Measurements from ENCODE around the gene KIF25. TPM values are rescaled to one million over a fixed set of nuclear protein-coding genes. Genes with fewer than 3 reads are reported as not detected.

The KIF25 gene
- total RNA-seq, 5 donors from 2014 or later (not counting 1 experiment from before 2014, with no cell fraction given), result not detected

- H3K9me3 Mint-ChIP-seq, result no peaks in the 10 kb centered on the region
- no peaks in the 10 kb centered on the region for H3K27me3 ChIP-seq (replicated peaks in 1 of 2; ENCODE audit: control insufficient read depth in 2 of 2, extremely low read depth in 1 of 2, insufficient read depth in 2 of 2, low read length in 1 of 2)
- ATAC-seq (replicated peaks in 1 of 4), result no peak
- ChIA-PET CTCF (no interaction called here), POLR2A (no interaction called here)
- H3K36me3 Mint-ChIP-seq, result peaks cover 9% of the 10 kb centered on the region
- H3K4me3 ChIP-seq (ENCODE audit: control insufficient read depth in 1 of 2, extremely low read depth in 1 of 2, low read length in 1 of 2), result no peak overlapping the region
- H3K4me1 Mint-ChIP-seq, result peaks cover 0 to 8% (median 0%) of the 10 kb centered on the region in 3 donors
- no peaks in the 10 kb centered on the region for H3K27me3 Mint-ChIP-seq
- H3K36me3 ChIP-seq (ENCODE audit: control insufficient read depth in 2 of 2, extremely low read depth in 1 of 2, insufficient read depth in 1 of 2, low read length in 1 of 2), result no peaks in the 10 kb centered on the region
- H3K27ac ChIP-seq (ENCODE audit: low read length), result no peak overlapping the region
- no peak overlapping the region for H3K27ac Mint-ChIP-seq
- H3K4me1 ChIP-seq (ENCODE audit: control insufficient read depth in 1 of 2, extremely low read depth in 1 of 2, insufficient read depth in 2 of 2, low read length in 2 of 2), result no peaks in the 10 kb centered on the region
- WGBS (ENCODE audit: insufficient coverage), result 89% methylated on average over 7 of the region's 8 CpGs
- no peak for DNase-seq
- no peak overlapping the region for H3K4me3 Mint-ChIP-seq
- no peaks in the 10 kb centered on the region for H3K9me3 ChIP-seq
Observed at GRCh38 chr6:167963589-167964057, 33.8 kb upstream of the KIF25 start.

GRCh38 chr6:167965592-167966539 lies 31.6 kb upstream of the KIF25 start:
- Mint-ChIP-seq H3K4me1 (peaks cover 0 to 8% (median 0%) of the 10 kb centered on the region in 3 donors), H3K27me3 (no peaks in the 10 kb centered on the region), H3K9me3 (no peaks in the 10 kb centered on the region), H3K4me3 (no peak overlapping the region), H3K27ac (no peak overlapping the region), H3K36me3 (peaks cover 9% of the 10 kb centered on the region)
- WGBS (ENCODE audit: insufficient coverage), result 90% methylated on average over 4 of the region's 39 CpGs
- H3K4me3 ChIP-seq (ENCODE audit: control insufficient read depth in 1 of 2, extremely low read depth in 1 of 2, low read length in 1 of 2), result no peak overlapping the region
- no peaks in the 10 kb centered on the region for H3K9me3 ChIP-seq
- no peaks in the 10 kb centered on the region for H3K36me3 ChIP-seq (ENCODE audit: control insufficient read depth in 2 of 2, extremely low read depth in 1 of 2, insufficient read depth in 1 of 2, low read length in 1 of 2)
- H3K4me1 ChIP-seq (ENCODE audit: control insufficient read depth in 1 of 2, extremely low read depth in 1 of 2, insufficient read depth in 2 of 2, low read length in 2 of 2), result no peaks in the 10 kb centered on the region
- CTCF ChIA-PET, result interaction anchor here in 1 of 2 donors (0.5 kb wide), 1 partner anchor 106 kb away, joined by 6 read pairs; no protein-coding TSS in a partner anchor
- H3K27ac ChIP-seq (ENCODE audit: low read length), result no peak overlapping the region
- POLR2A ChIA-PET, result no interaction called here
- no peaks in the 10 kb centered on the region for H3K27me3 ChIP-seq (replicated peaks in 1 of 2; ENCODE audit: control insufficient read depth in 2 of 2, extremely low read depth in 1 of 2, insufficient read depth in 2 of 2, low read length in 1 of 2)
- DNase-seq (no peak), ATAC-seq (replicated peaks in 1 of 4) (no peak)

- POLR2A ChIA-PET, result no interaction called here
Observed at GRCh38 chr6:167966540-167966905, 30.9 kb upstream of the KIF25 start.

GRCh38 chr6:167968091-167968490 lies 29.4 kb upstream of the KIF25 start:
- ChIA-PET CTCF (no interaction called here), POLR2A (no interaction called here)
- Histone ChIP-seq H3K36me3 (ENCODE audit: control insufficient read depth in 2 of 2, extremely low read depth in 1 of 2, insufficient read depth in 1 of 2, low read length in 1 of 2) (no peaks in the 10 kb centered on the region), H3K27me3 (replicated peaks in 1 of 2; ENCODE audit: control insufficient read depth in 2 of 2, extremely low read depth in 1 of 2, insufficient read depth in 2 of 2, low read length in 1 of 2) (no peaks in the 10 kb centered on the region), H3K9me3 (no peaks in the 10 kb centered on the region), H3K4me3 (ENCODE audit: control insufficient read depth in 1 of 2, extremely low read depth in 1 of 2, low read length in 1 of 2) (no peak overlapping the region), H3K27ac (ENCODE audit: low read length) (no peak overlapping the region), H3K4me1 (ENCODE audit: control insufficient read depth in 1 of 2, extremely low read depth in 1 of 2, insufficient read depth in 2 of 2, low read length in 2 of 2) (no peaks in the 10 kb centered on the region)
- no peaks in the 10 kb centered on the region for H3K9me3 Mint-ChIP-seq
- H3K4me3 Mint-ChIP-seq, result no peak overlapping the region
- peaks cover 7% of the 10 kb centered on the region for H3K36me3 Mint-ChIP-seq
- H3K27ac Mint-ChIP-seq, result no peak overlapping the region
- peaks cover 0 to 8% (median 0%) of the 10 kb centered on the region in 3 donors for H3K4me1 Mint-ChIP-seq
- no peak for ATAC-seq (replicated peaks in 1 of 4)
- peak in 1 of 35 experiments; percentile 8 for DNase-seq
- WGBS (ENCODE audit: insufficient coverage), result 80% methylated on average over 6 of the region's 6 CpGs
- peaks cover 0 to 1% of the 10 kb centered on the region in 2 donors for H3K27me3 Mint-ChIP-seq

More at GRCh38 chr6:167966540-167966905, 30.9 kb upstream of the KIF25 start:
- H3K27ac Mint-ChIP-seq, result no peak overlapping the region
- H3K27ac ChIP-seq (ENCODE audit: low read length), result no peak overlapping the region
- H3K27me3 ChIP-seq (replicated peaks in 1 of 2; ENCODE audit: control insufficient read depth in 2 of 2, extremely low read depth in 1 of 2, insufficient read depth in 2 of 2, low read length in 1 of 2), result no peaks in the 10 kb centered on the region
- no peak overlapping the region for H3K4me3 ChIP-seq (ENCODE audit: control insufficient read depth in 1 of 2, extremely low read depth in 1 of 2, low read length in 1 of 2)
- CTCF ChIA-PET, result interaction anchor here in 1 of 2 donors (0.5 kb wide), 1 partner anchor 107 kb away, joined by 6 read pairs; no protein-coding TSS in a partner anchor
- no peaks in the 10 kb centered on the region for H3K9me3 Mint-ChIP-seq
- no peaks in the 10 kb centered on the region for H3K27me3 Mint-ChIP-seq
- ATAC-seq (replicated peaks in 1 of 4), result no peak
- WGBS (ENCODE audit: insufficient coverage), result 100% methylated on average over 4 of the region's 8 CpGs
- no peaks in the 10 kb centered on the region for H3K9me3 ChIP-seq
- H3K4me1 Mint-ChIP-seq, result peaks cover 0 to 8% (median 0%) of the 10 kb centered on the region in 3 donors
- no peak for DNase-seq
- H3K36me3 Mint-ChIP-seq, result peaks cover 9% of the 10 kb centered on the region
- H3K36me3 ChIP-seq (ENCODE audit: control insufficient read depth in 2 of 2, extremely low read depth in 1 of 2, insufficient read depth in 1 of 2, low read length in 1 of 2), result no peaks in the 10 kb centered on the region
- H3K4me1 ChIP-seq (ENCODE audit: control insufficient read depth in 1 of 2, extremely low read depth in 1 of 2, insufficient read depth in 2 of 2, low read length in 2 of 2), result no peaks in the 10 kb centered on the region
- no peak overlapping the region for H3K4me3 Mint-ChIP-seq

- no peaks in the 10 kb centered on the region for H3K27me3 ChIP-seq (replicated peaks in 1 of 2; ENCODE audit: control insufficient read depth in 2 of 2, extremely low read depth in 1 of 2, insufficient read depth in 2 of 2, low read length in 1 of 2)
- H3K36me3 ChIP-seq (ENCODE audit: control insufficient read depth in 2 of 2, extremely low read depth in 1 of 2, insufficient read depth in 1 of 2, low read length in 1 of 2), result no peaks in the 10 kb centered on the region
- no peak overlapping the region for H3K27ac ChIP-seq (ENCODE audit: low read length)
- H3K4me3 ChIP-seq (ENCODE audit: control insufficient read depth in 1 of 2, extremely low read depth in 1 of 2, low read length in 1 of 2), result no peak overlapping the region
- no peak overlapping the region for H3K27ac Mint-ChIP-seq
- H3K4me3 Mint-ChIP-seq, result no peak overlapping the region
- DNase-seq (no peak), ATAC-seq (replicated peaks in 1 of 4) (no peak)
- H3K27me3 Mint-ChIP-seq, result peaks cover 0 to 7% of the 10 kb centered on the region in 2 donors
- H3K36me3 Mint-ChIP-seq, result peaks cover 7% of the 10 kb centered on the region
- POLR2A ChIA-PET, result no interaction called here
- no peaks in the 10 kb centered on the region for H3K9me3 Mint-ChIP-seq
- CTCF ChIA-PET, result no interaction called here
- no peaks in the 10 kb centered on the region for H3K9me3 ChIP-seq
- no peaks in the 10 kb centered on the region for H3K4me1 ChIP-seq (ENCODE audit: control insufficient read depth in 1 of 2, extremely low read depth in 1 of 2, insufficient read depth in 2 of 2, low read length in 2 of 2)
- H3K4me1 Mint-ChIP-seq, result peaks cover 0 to 1% (median 0%) of the 10 kb centered on the region in 3 donors
- 100% methylated on average over 3 of the region's 10 CpGs for WGBS (ENCODE audit: insufficient coverage)
Observed at GRCh38 chr6:167970230-167970629, 27.2 kb upstream of the KIF25 start.

- ChIA-PET CTCF (no interaction called here), POLR2A (no interaction called here)
- ATAC-seq (replicated peaks in 1 of 4) (no peak), DNase-seq (no peak)
- Histone ChIP-seq H3K27ac (ENCODE audit: low read length) (no peak overlapping the region), H3K4me1 (ENCODE audit: control insufficient read depth in 1 of 2, extremely low read depth in 1 of 2, insufficient read depth in 2 of 2, low read length in 2 of 2) (no peaks in the 10 kb centered on the region), H3K27me3 (replicated peaks in 1 of 2; ENCODE audit: control insufficient read depth in 2 of 2, extremely low read depth in 1 of 2, insufficient read depth in 2 of 2, low read length in 1 of 2) (peaks cover 0 to 6% of the 10 kb centered on the region in 2 experiments), H3K36me3 (ENCODE audit: control insufficient read depth in 2 of 2, extremely low read depth in 1 of 2, insufficient read depth in 1 of 2, low read length in 1 of 2) (no peaks in the 10 kb centered on the region), H3K4me3 (ENCODE audit: control insufficient read depth in 1 of 2, extremely low read depth in 1 of 2, low read length in 1 of 2) (no peak overlapping the region), H3K9me3 (no peaks in the 10 kb centered on the region)
- 94% methylated on average over 10 of the region's 10 CpGs for WGBS (ENCODE audit: insufficient coverage)
- Mint-ChIP-seq H3K27me3 (peaks cover 0 to 7% of the 10 kb centered on the region in 2 donors), H3K27ac (no peak overlapping the region), H3K4me3 (no peak overlapping the region), H3K9me3 (no peaks in the 10 kb centered on the region), H3K4me1 (no peaks in the 10 kb centered on the region), H3K36me3 (no peaks in the 10 kb centered on the region)
Observed at GRCh38 chr6:167972193-167972592, 25.3 kb upstream of the KIF25 start.

All from T-cell (primary cell).